ENCODE data around the gene SLC2A11. TPM values are rescaled to one million over a fixed set of nuclear protein-coding genes. Genes with fewer than 3 reads are reported as not detected.
A peak's percentile ranks its signal among the peaks of the same experiment; 100 is the strongest.

SLC2A11 gene
- total RNA-seq, 1 donor from 2014 or later, result 2.1 TPM

- Histone ChIP-seq H3K9me3 (ENCODE audit: control insufficient read depth in 3 of 3, low read length in 3 of 3) (no peaks in the 10 kb centered on the region), H3K36me3 (ENCODE audit: control insufficient read depth in 3 of 3, insufficient read depth in 3 of 3, low read length in 3 of 3) (peaks cover 2 to 11% (median 3%) of the 10 kb centered on the region in 3 donors), H3K27ac (ENCODE audit: low read depth, low read length) (no peak overlapping the region), H3K27me3 (ENCODE audit: control insufficient read depth in 3 of 3, insufficient read depth in 3 of 3, low read length in 3 of 3) (no peaks in the 10 kb centered on the region), H3K9ac (ENCODE audit: low read depth in 1 of 3, low read length in 3 of 3) (peak overlapping the region in 1 of 3 donors; percentile 43), H3K4me1 (ENCODE audit: control insufficient read depth in 3 of 3, insufficient read depth in 3 of 3, low read length in 3 of 3) (peaks cover 4 to 9% (median 7%) of the 10 kb centered on the region in 3 donors), H3K4me3 (ENCODE audit: low read length in 3 of 3) (no peak overlapping the region)
Observed at GRCh38 chr22:23888615-23889401, 31.1 kb downstream of the SLC2A11 start.

GRCh38 chr22:23889620-23890019 is 31.9 kb downstream of the SLC2A11 start:
- Histone ChIP-seq H3K4me3 (ENCODE audit: low read length in 3 of 3) (no peak overlapping the region), H3K9ac (ENCODE audit: low read depth in 1 of 3, low read length in 3 of 3) (peak overlapping the region in 1 of 3 donors; percentile 28), H3K27me3 (ENCODE audit: control insufficient read depth in 3 of 3, insufficient read depth in 3 of 3, low read length in 3 of 3) (no peaks in the 10 kb centered on the region), H3K36me3 (ENCODE audit: control insufficient read depth in 3 of 3, insufficient read depth in 3 of 3, low read length in 3 of 3) (peaks cover 0 to 8% (median 3%) of the 10 kb centered on the region in 3 donors), H3K4me1 (ENCODE audit: control insufficient read depth in 3 of 3, insufficient read depth in 3 of 3, low read length in 3 of 3) (peaks cover 6 to 17% (median 9%) of the 10 kb centered on the region in 3 donors), H3K27ac (ENCODE audit: low read depth, low read length) (no peak overlapping the region), H3K9me3 (ENCODE audit: control insufficient read depth in 3 of 3, low read length in 3 of 3) (no peaks in the 10 kb centered on the region)

- H3K4me3 ChIP-seq (ENCODE audit: low read length in 3 of 3), result no peak overlapping the region
- no peaks in the 10 kb centered on the region for H3K9me3 ChIP-seq (ENCODE audit: control insufficient read depth in 3 of 3, low read length in 3 of 3)
- peaks cover 16 to 31% (median 18%) of the 10 kb centered on the region in 3 donors for H3K4me1 ChIP-seq (ENCODE audit: control insufficient read depth in 3 of 3, insufficient read depth in 3 of 3, low read length in 3 of 3)
- H3K27ac ChIP-seq (ENCODE audit: low read depth, low read length), result no peak overlapping the region
- no peak overlapping the region for H3K9ac ChIP-seq (ENCODE audit: low read depth in 1 of 3, low read length in 3 of 3)
- peaks cover 3 to 9% (median 6%) of the 10 kb centered on the region in 3 donors for H3K36me3 ChIP-seq (ENCODE audit: control insufficient read depth in 3 of 3, insufficient read depth in 3 of 3, low read length in 3 of 3)
- H3K27me3 ChIP-seq (ENCODE audit: control insufficient read depth in 3 of 3, insufficient read depth in 3 of 3, low read length in 3 of 3), result no peaks in the 10 kb centered on the region
Observed at GRCh38 chr22:23891726-23892125, 34.1 kb downstream of the SLC2A11 start.

- H3K4me1 ChIP-seq (ENCODE audit: control insufficient read depth in 3 of 3, insufficient read depth in 3 of 3, low read length in 3 of 3), result peaks cover 16 to 31% (median 18%) of the 10 kb centered on the region in 3 donors
- H3K27me3 ChIP-seq (ENCODE audit: control insufficient read depth in 3 of 3, insufficient read depth in 3 of 3, low read length in 3 of 3), result no peaks in the 10 kb centered on the region
- H3K4me3 ChIP-seq (ENCODE audit: low read length in 3 of 3), result no peak overlapping the region
- H3K27ac ChIP-seq (ENCODE audit: low read depth, low read length), result no peak overlapping the region
- H3K9me3 ChIP-seq (ENCODE audit: control insufficient read depth in 3 of 3, low read length in 3 of 3), result no peaks in the 10 kb centered on the region
- H3K9ac ChIP-seq (ENCODE audit: low read depth in 1 of 3, low read length in 3 of 3), result no peak overlapping the region
- H3K36me3 ChIP-seq (ENCODE audit: control insufficient read depth in 3 of 3, insufficient read depth in 3 of 3, low read length in 3 of 3), result peaks cover 7 to 10% (median 9%) of the 10 kb centered on the region in 3 donors
Observed at GRCh38 chr22:23892130-23892529, 34.5 kb downstream of the SLC2A11 start.

GRCh38 chr22:23892706-23893105 is 35.0 kb downstream of the SLC2A11 start:
- Histone ChIP-seq H3K27ac (ENCODE audit: low read depth, low read length) (no peak overlapping the region), H3K4me3 (ENCODE audit: low read length in 3 of 3) (no peak overlapping the region), H3K36me3 (ENCODE audit: control insufficient read depth in 3 of 3, insufficient read depth in 3 of 3, low read length in 3 of 3) (peaks cover 7 to 10% (median 9%) of the 10 kb centered on the region in 3 donors)

GRCh38 chr22:23893121-23893944 is 35.7 kb downstream of the SLC2A11 start:
- H3K27ac ChIP-seq (ENCODE audit: low read depth, low read length), result peak overlapping the region; percentile 90
- H3K36me3 ChIP-seq (ENCODE audit: control insufficient read depth in 3 of 3, insufficient read depth in 3 of 3, low read length in 3 of 3), result peaks cover 7 to 10% (median 9%) of the 10 kb centered on the region in 3 donors

More at GRCh38 chr22:23892706-23893105, 35.0 kb downstream of the SLC2A11 start:
- Histone ChIP-seq H3K9me3 (ENCODE audit: control insufficient read depth in 3 of 3, low read length in 3 of 3) (no peaks in the 10 kb centered on the region), H3K27me3 (ENCODE audit: control insufficient read depth in 3 of 3, insufficient read depth in 3 of 3, low read length in 3 of 3) (no peaks in the 10 kb centered on the region), H3K9ac (ENCODE audit: low read depth in 1 of 3, low read length in 3 of 3) (no peak overlapping the region), H3K4me1 (ENCODE audit: control insufficient read depth in 3 of 3, insufficient read depth in 3 of 3, low read length in 3 of 3) (peaks cover 16 to 32% (median 19%) of the 10 kb centered on the region in 3 donors)

GRCh38 chr22:23893945-23894709 is 36.5 kb downstream of the SLC2A11 start, which contains the start of gene MIF:
TSS of gene MIF (plus strand) at chr22:23894383. CDS start at chr22:23894475, 92 bp downstream.
- peak within 1 kb of the TSS; percentile 90 for H3K27ac ChIP-seq (ENCODE audit: low read depth, low read length)
- no peaks in the 10 kb centered on the region for H3K27me3 ChIP-seq (ENCODE audit: control insufficient read depth in 3 of 3, insufficient read depth in 3 of 3, low read length in 3 of 3)
- H3K9me3 ChIP-seq (ENCODE audit: control insufficient read depth in 3 of 3, low read length in 3 of 3), result no peaks in the 10 kb centered on the region
- peaks cover 21 to 39% (median 24%) of the 10 kb centered on the region in 3 donors for H3K4me1 ChIP-seq (ENCODE audit: control insufficient read depth in 3 of 3, insufficient read depth in 3 of 3, low read length in 3 of 3)
- peak within 1 kb of the TSS; percentile 75 to 82 (median 78) for H3K4me3 ChIP-seq (ENCODE audit: low read length in 3 of 3)
- peak within 1 kb of the TSS; percentile 66 to 86 (median 85) for H3K9ac ChIP-seq (ENCODE audit: low read depth in 1 of 3, low read length in 3 of 3)
- peaks cover 7 to 10% (median 9%) of the 10 kb centered on the region in 3 donors for H3K36me3 ChIP-seq (ENCODE audit: control insufficient read depth in 3 of 3, insufficient read depth in 3 of 3, low read length in 3 of 3)

More at GRCh38 chr22:23893121-23893944, 35.7 kb downstream of the SLC2A11 start:
- H3K27me3 ChIP-seq (ENCODE audit: control insufficient read depth in 3 of 3, insufficient read depth in 3 of 3, low read length in 3 of 3), result no peaks in the 10 kb centered on the region
- H3K4me1 ChIP-seq (ENCODE audit: control insufficient read depth in 3 of 3, insufficient read depth in 3 of 3, low read length in 3 of 3), result peaks cover 21 to 38% (median 24%) of the 10 kb centered on the region in 3 donors
- peak overlapping the region; percentile 75 to 82 (median 78) for H3K4me3 ChIP-seq (ENCODE audit: low read length in 3 of 3)
- peak overlapping the region; percentile 66 to 86 (median 85) for H3K9ac ChIP-seq (ENCODE audit: low read depth in 1 of 3, low read length in 3 of 3)
- no peaks in the 10 kb centered on the region for H3K9me3 ChIP-seq (ENCODE audit: control insufficient read depth in 3 of 3, low read length in 3 of 3)

- H3K9ac ChIP-seq (ENCODE audit: low read depth in 1 of 3, low read length in 3 of 3), result peak overlapping the region; percentile 58 to 86 (median 85)
- H3K9me3 ChIP-seq (ENCODE audit: control insufficient read depth in 3 of 3, low read length in 3 of 3), result no peaks in the 10 kb centered on the region
- peak overlapping the region; percentile 65 to 82 (median 78) for H3K4me3 ChIP-seq (ENCODE audit: low read length in 3 of 3)
- H3K27ac ChIP-seq (ENCODE audit: low read depth, low read length), result peak overlapping the region; percentile 90
- peaks cover 20 to 39% (median 21%) of the 10 kb centered on the region in 3 donors for H3K4me1 ChIP-seq (ENCODE audit: control insufficient read depth in 3 of 3, insufficient read depth in 3 of 3, low read length in 3 of 3)
- H3K36me3 ChIP-seq (ENCODE audit: control insufficient read depth in 3 of 3, insufficient read depth in 3 of 3, low read length in 3 of 3), result peaks cover 7 to 10% (median 9%) of the 10 kb centered on the region in 3 donors
- H3K27me3 ChIP-seq (ENCODE audit: control insufficient read depth in 3 of 3, insufficient read depth in 3 of 3, low read length in 3 of 3), result no peaks in the 10 kb centered on the region
Observed at GRCh38 chr22:23894710-23895598, 37.3 kb downstream of the SLC2A11 start.

All from skeletal muscle tissue (tissue), 4 donors.